MM.1S (cell line): ENCODE measurements around the gene CSTF3.

ENCODE experiments used
- DNase-seq: peaks from one replicate; pipeline ENCODE4 v3.0.0-alpha.2; 2015
- H2AFZ ChIP-seq: fragments of 300-600 bp; sonication (generic); 2 replicates; pipeline ENCODE4 v1.6.0; 2016; ENCODE audit warnings: antibody characterized with exemption, low read length
- H3F3A ChIP-seq: fragments of 300-600 bp; sonication (generic); 2 replicates; pipeline ENCODE4 v1.6.1; 2016; ENCODE audit warnings: mild to moderate bottlenecking, antibody characterized with exemption, low read length, moderate library complexity, mixed read lengths; ENCODE audit not compliant: insufficient read depth
- H3K27ac ChIP-seq: fragments of 300-600 bp; sonication (generic); 2 replicates; pipeline ENCODE4 v1.5.1; 2016; ENCODE audit warnings: mild to moderate bottlenecking, low read length
- H3K27me3 ChIP-seq: fragments of 300-600 bp; sonication (generic); replicated peaks from 2 replicates; pipeline ENCODE4 v1.6.0; 2016; ENCODE audit warnings: low read length; ENCODE audit not compliant: insufficient read depth
- H3K36me3 ChIP-seq: fragments of 300-600 bp; sonication (generic); replicated peaks from 2 replicates; pipeline ENCODE4 v1.6.1; 2016; ENCODE audit warnings: mild to moderate bottlenecking, low read length, mixed read lengths; ENCODE audit not compliant: insufficient read depth
- H3K4me1 ChIP-seq: fragments of 300-600 bp; sonication (generic); 2 replicates; pipeline ENCODE4 v1.6.1; 2016; ENCODE audit warnings: low read length, mixed read lengths
- H3K4me2 ChIP-seq: fragments of 300-600 bp; sonication (generic); 2 replicates; pipeline ENCODE4 v1.6.0; 2016; ENCODE audit warnings: low read depth, low read length
- H3K4me3 ChIP-seq: fragments of 300-600 bp; sonication (generic); 2 replicates; pipeline ENCODE4 v1.5.1; 2016; ENCODE audit warnings: low read length, mixed read lengths
- H3K79me2 ChIP-seq: fragments of 300-600 bp; sonication (generic); 2 replicates; pipeline ENCODE4 v1.6.1; 2016; ENCODE audit warnings: mixed run types, low read length, mixed read lengths
- H3K9ac ChIP-seq: fragments of 300-600 bp; sonication (generic); 2 replicates; pipeline ENCODE4 v1.6.1; 2016; ENCODE audit warnings: low read length, mixed read lengths
- H3K9me2 ChIP-seq: fragments of 300-600 bp; sonication (generic); replicated peaks from 2 replicates; pipeline ENCODE4 v1.6.1; 2016; ENCODE audit warnings: mild to moderate bottlenecking, low read length, mixed read lengths; ENCODE audit not compliant: insufficient read depth
- H3K9me3 ChIP-seq: fragments of 300-600 bp; sonication (generic); replicated peaks from 2 replicates; pipeline ENCODE4 v1.6.1; 2016; ENCODE audit warnings: mild to moderate bottlenecking, low read length, mixed read lengths; ENCODE audit not compliant: insufficient read depth
- H4K20me1 ChIP-seq: fragments of 300-600 bp; sonication (generic); 2 replicates; pipeline ENCODE4 v1.6.1; 2016; ENCODE audit warnings: mild to moderate bottlenecking, low read length, moderate library complexity, mixed read lengths; ENCODE audit not compliant: insufficient read depth
- EZH2 ChIP-seq: fragments of 300-600 bp; sonication (generic); optimal IDR thresholded peaks from 2 replicates; pipeline ENCODE3; 2017; ENCODE audit warnings: low read depth, mild to moderate bottlenecking, antibody characterized with exemption, low read length, mixed read lengths
- EZH2phosphoT487 ChIP-seq: fragments of 300-600 bp; sonication (generic); IDR thresholded peaks from 2 replicates; pipeline ENCODE4 v1.6.1; 2018; ENCODE audit warnings: antibody characterized with exemption, low read length
- TF ChIP-seq, protein P1 (sequence below): fragments of 300-600 bp; sonication (generic); IDR thresholded peaks from 2 replicates; pipeline ENCODE4 v1.5.1; 2016; ENCODE audit warnings: antibody characterized with exemption, low read length, mixed read lengths

The CSTF3 gene

DNA sequence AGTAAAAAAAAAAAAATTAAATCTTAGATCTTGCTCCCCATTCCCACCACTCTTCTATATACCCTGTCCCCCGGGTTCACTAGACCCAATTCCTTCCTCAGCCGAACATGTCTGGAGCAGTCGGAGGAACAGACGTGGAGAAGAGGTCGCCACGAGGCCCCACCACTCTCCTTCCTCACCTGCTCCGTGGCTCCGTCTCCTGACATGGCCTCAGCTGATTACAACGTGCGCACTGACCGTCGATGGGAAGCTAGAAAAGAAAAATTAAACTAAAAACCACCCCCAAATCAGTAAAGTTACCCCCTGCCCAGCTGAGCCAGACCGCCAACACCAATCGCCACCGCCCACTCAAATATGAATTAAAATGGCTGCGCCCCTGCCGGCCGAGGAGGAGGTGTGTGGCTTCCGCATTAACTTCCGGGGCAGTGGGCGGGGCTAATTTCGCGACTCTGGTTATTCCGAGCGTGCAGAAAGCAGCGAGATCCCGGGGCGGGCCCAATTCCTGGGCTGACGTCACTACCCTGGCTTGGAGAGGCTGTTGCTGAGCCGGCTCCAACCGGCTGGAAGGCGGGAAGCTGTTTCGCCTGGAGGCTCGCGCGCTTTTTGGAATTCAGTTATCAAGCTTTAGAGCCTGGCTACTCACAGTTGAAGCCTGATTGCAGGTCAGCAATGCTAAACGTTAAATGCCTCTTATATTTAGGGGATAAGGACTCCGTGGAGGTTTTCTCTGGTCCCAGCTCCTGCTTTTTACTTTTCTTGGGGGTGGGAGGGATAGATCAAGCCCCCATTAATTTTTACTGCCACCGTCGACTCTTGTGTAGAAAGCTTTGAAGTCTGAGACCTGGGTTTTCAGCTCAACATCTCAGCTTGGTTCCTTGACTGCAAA is at the start of gene CSTF3:
Gene CSTF3, minus strand, starts transcription at position 361 of the 886 bp plus-strand sequence. Its CDS starts 155 bp downstream, at position 206.
- Histone ChIP-seq H3F3A (peaks cover 11% of the 10 kb centered on the region; the same call in 1 of the 2 replicates), H3K79me2 (peaks cover 61% of the 10 kb centered on the region), H3K9me2 (no peaks in the 10 kb centered on the region), H3K4me1 (peaks cover 4% of the 10 kb centered on the region), H3K27ac (peak within 1 kb of the TSS; percentile 61), H3K27me3 (no peaks in the 10 kb centered on the region), H3K4me2 (peak within 1 kb of the TSS; percentile 89), H2AFZ (peak within 1 kb of the TSS; percentile 88), H3K9ac (peak within 1 kb of the TSS; percentile 87), H3K9me3 (no peaks in the 10 kb centered on the region), H4K20me1 (no peaks in the 10 kb centered on the region), H3K4me3 (peak within 1 kb of the TSS; percentile 84), H3K36me3 (no peaks in the 10 kb centered on the region)
- peak; percentile 98 for DNase-seq
- TF ChIP-seq, protein P1, sequence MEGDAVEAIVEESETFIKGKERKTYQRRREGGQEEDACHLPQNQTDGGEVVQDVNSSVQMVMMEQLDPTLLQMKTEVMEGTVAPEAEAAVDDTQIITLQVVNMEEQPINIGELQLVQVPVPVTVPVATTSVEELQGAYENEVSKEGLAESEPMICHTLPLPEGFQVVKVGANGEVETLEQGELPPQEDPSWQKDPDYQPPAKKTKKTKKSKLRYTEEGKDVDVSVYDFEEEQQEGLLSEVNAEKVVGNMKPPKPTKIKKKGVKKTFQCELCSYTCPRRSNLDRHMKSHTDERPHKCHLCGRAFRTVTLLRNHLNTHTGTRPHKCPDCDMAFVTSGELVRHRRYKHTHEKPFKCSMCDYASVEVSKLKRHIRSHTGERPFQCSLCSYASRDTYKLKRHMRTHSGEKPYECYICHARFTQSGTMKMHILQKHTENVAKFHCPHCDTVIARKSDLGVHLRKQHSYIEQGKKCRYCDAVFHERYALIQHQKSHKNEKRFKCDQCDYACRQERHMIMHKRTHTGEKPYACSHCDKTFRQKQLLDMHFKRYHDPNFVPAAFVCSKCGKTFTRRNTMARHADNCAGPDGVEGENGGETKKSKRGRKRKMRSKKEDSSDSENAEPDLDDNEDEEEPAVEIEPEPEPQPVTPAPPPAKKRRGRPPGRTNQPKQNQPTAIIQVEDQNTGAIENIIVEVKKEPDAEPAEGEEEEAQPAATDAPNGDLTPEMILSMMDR = peak; percentile 26; the same call in 1 of the 2 replicates
- no peak for TF ChIP-seq EZH2phosphoT487
- no peak for TF ChIP-seq EZH2

DNA sequence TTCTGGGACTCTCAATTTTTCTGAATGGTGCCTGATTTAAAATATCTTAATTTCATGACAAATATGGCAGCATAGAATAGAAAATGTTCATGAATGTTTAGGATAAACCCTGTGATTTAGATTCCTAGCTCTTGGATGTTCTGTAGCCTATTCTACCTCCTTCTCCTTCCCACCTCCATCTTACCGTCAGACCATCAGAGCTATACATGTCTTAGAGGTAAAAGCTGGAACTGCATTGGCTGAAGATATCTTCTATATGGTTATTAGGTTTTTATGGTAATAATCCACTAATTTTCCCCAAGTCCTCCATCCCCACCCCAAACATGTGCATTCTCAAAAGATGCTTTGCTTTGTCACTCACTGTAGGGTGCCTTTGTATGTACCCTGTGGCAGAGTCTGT is 46.9 kb upstream of the CSTF3 start:
- no peaks in the 10 kb centered on the region for H3F3A ChIP-seq
- no peaks in the 10 kb centered on the region for H3K27me3 ChIP-seq
- no peak for TF ChIP-seq EZH2phosphoT487
- no peak for TF ChIP-seq EZH2
- TF ChIP-seq, protein P1 = no peak
- DNase-seq = no peak
- no peak overlapping the region for H3K9ac ChIP-seq
- no peaks in the 10 kb centered on the region for H3K4me1 ChIP-seq
- no peak overlapping the region for H3K27ac ChIP-seq
- H4K20me1 ChIP-seq = no peaks in the 10 kb centered on the region
- no peak overlapping the region for H2AFZ ChIP-seq
- no peaks in the 10 kb centered on the region for H3K9me2 ChIP-seq
- no peaks in the 10 kb centered on the region for H3K9me3 ChIP-seq
- H3K79me2 ChIP-seq = no peaks in the 10 kb centered on the region
- H3K36me3 ChIP-seq = no peaks in the 10 kb centered on the region
- H3K4me3 ChIP-seq = no peak overlapping the region
- H3K4me2 ChIP-seq = no peak overlapping the region

- H3K9me3 ChIP-seq = no peaks in the 10 kb centered on the region
- H2AFZ ChIP-seq = no peak overlapping the region
- no peaks in the 10 kb centered on the region for H3K79me2 ChIP-seq
- no peaks in the 10 kb centered on the region for H3K9me2 ChIP-seq
- H3K27ac ChIP-seq = no peak overlapping the region
- no peaks in the 10 kb centered on the region for H4K20me1 ChIP-seq
- H3K4me1 ChIP-seq = no peaks in the 10 kb centered on the region
- TF ChIP-seq, protein P1 = no peak
- TF ChIP-seq EZH2 (no peak), EZH2phosphoT487 (no peak)
- H3F3A ChIP-seq = no peaks in the 10 kb centered on the region
- H3K4me2 ChIP-seq = no peak overlapping the region
- DNase-seq = no peak
- no peaks in the 10 kb centered on the region for H3K36me3 ChIP-seq
- H3K4me3 ChIP-seq = no peak overlapping the region
- no peak overlapping the region for H3K9ac ChIP-seq
- H3K27me3 ChIP-seq = no peaks in the 10 kb centered on the region
These were observed 46.2 kb upstream of the CSTF3 start for GRCh38 chr11:33207408-33207985.
